Gastrocnemius medialis (tissue), 4 donors: ENCODE results near the gene ANKRD2.

Experiments used
- CTCF ChIP-seq, 5 experiments: fragments of 450-650 bp in 3 of 5; fragments of 200-600 bp in 2 of 5; sonication (generic) in 2 of 5; IDR thresholded peaks in 4 of 5; conservative IDR thresholded peaks in 1 of 5; 1 replicate in 4 of 5; 2 replicates in 1 of 5; pipeline ENCODE4 v1.5.1; 2016 to 2019; ENCODE audit warnings: antibody characterized with exemption in 5 of 5, mild to moderate bottlenecking in 3 of 5, moderate library complexity in 3 of 5
- POLR2A ChIP-seq, 2 donors: fragments of 450-650 bp; IDR thresholded peaks; one replicate each; pipeline ENCODE4 v1.6.1; 2017; ENCODE audit warnings: antibody characterized with exemption in 2 of 2, mild to moderate bottlenecking in 2 of 2, moderate library complexity in 2 of 2

GRCh38 chr10:97589479-97589878 is 16.9 kb downstream of the ANKRD2 start, which contains the start of gene C10orf62:
- TF ChIP-seq CTCF (IDR thresholded peaks at IDR 0.05 in 4 of 5, conservative IDR thresholded peaks at IDR 0.05 in 1 of 5) (no peak), POLR2A (IDR thresholded peaks at IDR 0.05) (no peak)
